Measurements from ENCODE around the gene ERVH48-1.
"Not testable (repeated sequence)": the region's sequence is repeated elsewhere in the genome, so short reads cannot be mapped to it uniquely, and the experiment has no call there.

The ERVH48-1 gene

GRCh38 chr21:42903817-42904216 is 21.6 kb downstream of the ERVH48-1 start:
- no peak for FAIRE-seq

- FAIRE-seq = no peak
Measured at GRCh38 chr21:42900446-42900845, 25.0 kb downstream of the ERVH48-1 start.

GRCh38 chr21:42892931-42893755 is 32.3 kb downstream of the ERVH48-1 start, which contains the start of gene NDUFV3:
NDUFV3 (plus strand) TSS chr21:42893309; CDS start chr21:42893334, 25 bp downstream.
- no peak for FAIRE-seq

- FAIRE-seq = no peak
Measured at GRCh38 chr21:42892582-42892930, 32.9 kb downstream of the ERVH48-1 start.

- FAIRE-seq = no peak
Measured at GRCh38 chr21:42887326-42887725, 38.1 kb downstream of the ERVH48-1 start.

GRCh38 chr21:42883921-42884320 is 41.5 kb downstream of the ERVH48-1 start:
- no peak for FAIRE-seq

- FAIRE-seq = no peak
Measured at GRCh38 chr21:42880352-42880751, 45.1 kb downstream of the ERVH48-1 start.

- no peak for FAIRE-seq
Measured at GRCh38 chr21:42878993-42879787, 46.2 kb downstream of the ERVH48-1 start, which contains the start of gene WDR4. WDR4 (minus strand) TSS chr21:42879539; CDS start chr21:42879495, 44 bp downstream.

GRCh38 chr21:42878678-42878992 is 46.8 kb downstream of the ERVH48-1 start:
- FAIRE-seq = no peak

- FAIRE-seq = not testable (repeated sequence)
Measured at GRCh38 chr21:42875811-42876210, 49.6 kb downstream of the ERVH48-1 start.

- FAIRE-seq = no peak
Measured at GRCh38 chr21:42873096-42873495, 52.3 kb downstream of the ERVH48-1 start.

GRCh38 chr21:42868196-42868595 is 57.2 kb downstream of the ERVH48-1 start:
- no peak for FAIRE-seq
